Naive thymus-derived CD4-positive, alpha-beta T cell (primary cell): Measurements from ENCODE around the gene KRT83. TPM values are rescaled to one million over a fixed set of nuclear protein-coding genes. Genes with fewer than 3 reads are reported as not detected.

Experiments
- ATAC-seq: fragments of 150-1000 bp; cut with Tn5 transposase; 2 replicates; pipeline ENCODE4 v1.10.0; 2021; ENCODE audit warnings: mild to moderate bottlenecking, moderate library complexity
- CTCF ChIA-PET: fragments of 350-600 bp; sonication (Branson Sonifier 250); formaldehyde crosslinking; loops from one replicate; lab custom pipeline; 2021; ENCODE audit warnings: antibody characterized with exemption; lab: Charles Lee
- POLR2A ChIA-PET: fragments of 350-600 bp; sonication (Branson Sonifier 250); formaldehyde crosslinking; loops from one replicate; lab custom pipeline; 2021; ENCODE audit warnings: antibody characterized with exemption, inconsistent platforms; lab: Charles Lee
- DNase-seq, 9 donors: peaks; one replicate each; pipeline versions ENCODE4 v3.0.0 to v3.0.0-alpha.2; 2020 to 2022; ENCODE audit warnings: mixed read lengths in 1 of 9
- H3K27ac ChIP-seq: one replicate; pipeline ENCODE4 v1.7.0; 2013; ENCODE audit warnings: mild to moderate bottlenecking, low read depth, low read length, moderate library complexity
- H3K27me3 ChIP-seq, 2 donors: one replicate each; pipeline ENCODE4 v1.7.0; 2013; ENCODE audit warnings: low read length in 2 of 2, mild to moderate bottlenecking in 2 of 2, moderate library complexity in 2 of 2; ENCODE audit not compliant: control insufficient read depth in 2 of 2, insufficient read depth in 2 of 2
- H3K36me3 ChIP-seq, 3 experiments: 1 replicate in 2 of 3; 2 replicates in 1 of 3; pipeline ENCODE4 v1.7.0; 2013; ENCODE audit warnings: low read length in 3 of 3, mild to moderate bottlenecking in 3 of 3, moderate library complexity in 1 of 3; ENCODE audit not compliant: insufficient read depth in 3 of 3, control insufficient read depth in 2 of 3
- H3K4me1 ChIP-seq, 2 donors: one replicate each; pipeline ENCODE4 v1.7.0; 2013; ENCODE audit warnings: low read length in 2 of 2, mild to moderate bottlenecking in 2 of 2, moderate library complexity in 1 of 2; ENCODE audit not compliant: control insufficient read depth in 2 of 2, insufficient read depth in 2 of 2
- H3K4me3 ChIP-seq: 2 replicates; pipeline ENCODE4 v1.7.0; 2013; ENCODE audit warnings: mild to moderate bottlenecking, low read length
- H3K9me3 ChIP-seq, 3 experiments: 1 replicate in 2 of 3; 2 replicates in 1 of 3; pipeline ENCODE4 v1.7.0; 2013; ENCODE audit warnings: low read length in 3 of 3; ENCODE audit not compliant: control insufficient read depth in 2 of 3
- H3K27ac Mint-ChIP-seq, 9 donors: one replicate each; pipeline ENCODE4 v1.8.0; 2020 to 2022; ENCODE audit warnings: mixed read lengths in 9 of 9, mild to moderate bottlenecking in 8 of 9, moderate library complexity in 5 of 9, inconsistent platforms in 2 of 9
- H3K27me3 Mint-ChIP-seq, 5 donors: one replicate each; pipeline ENCODE4 v1.8.0; 2021 to 2022; ENCODE audit warnings: mixed read lengths in 5 of 5, mild to moderate bottlenecking in 1 of 5
- H3K36me3 Mint-ChIP-seq, 5 donors: one replicate each; pipeline ENCODE4 v1.8.0; 2020 to 2022; ENCODE audit warnings: mixed read lengths in 5 of 5, mild to moderate bottlenecking in 3 of 5, inconsistent platforms in 1 of 5
- H3K4me1 Mint-ChIP-seq, 7 donors: one replicate each; pipeline ENCODE4 v1.8.0; 2020 to 2022; ENCODE audit warnings: mixed read lengths in 7 of 7, mild to moderate bottlenecking in 3 of 7, inconsistent platforms in 1 of 7
- H3K4me3 Mint-ChIP-seq, 10 donors: one replicate each; pipeline ENCODE4 v1.8.0; 2020 to 2022; ENCODE audit warnings: mild to moderate bottlenecking in 10 of 10, mixed read lengths in 10 of 10, moderate library complexity in 6 of 10, inconsistent platforms in 2 of 10
- H3K9me3 Mint-ChIP-seq, 11 donors: one replicate each; pipeline ENCODE4 v1.8.0; 2020 to 2022; ENCODE audit warnings: mixed read lengths in 11 of 11, mild to moderate bottlenecking in 4 of 11, inconsistent platforms in 1 of 11, moderate library complexity in 1 of 11
- intact Hi-C, 2 donors: fragments of 100-400 bp; cut with micrococcal nuclease; formaldehyde crosslinking; loops; one replicate each; pipeline ENCODE4 v1.15.1; 2023
- polyA plus RNA-seq, 2 donors: library from polyadenylated mRNA; unstranded; fragments of 300-500 nt; fragmentation: Illumina TruSeq; gene quantifications; one replicate each; pipeline ENCODE4 v1.2.3, GENCODE V29; 2021
- total RNA-seq, 6 experiments: library from RNA in 5 of 6; stranded (reverse) in 5 of 6; gene quantifications; 1 replicate in 5 of 6; 2 replicates in 1 of 6; pipeline ENCODE4 v1.2.3 and lab custom pipeline; 2021 to 2026

Gene KRT83
- total and polyA plus RNA-seq, 7 experiments from 2014 or later: not detected

DNA sequence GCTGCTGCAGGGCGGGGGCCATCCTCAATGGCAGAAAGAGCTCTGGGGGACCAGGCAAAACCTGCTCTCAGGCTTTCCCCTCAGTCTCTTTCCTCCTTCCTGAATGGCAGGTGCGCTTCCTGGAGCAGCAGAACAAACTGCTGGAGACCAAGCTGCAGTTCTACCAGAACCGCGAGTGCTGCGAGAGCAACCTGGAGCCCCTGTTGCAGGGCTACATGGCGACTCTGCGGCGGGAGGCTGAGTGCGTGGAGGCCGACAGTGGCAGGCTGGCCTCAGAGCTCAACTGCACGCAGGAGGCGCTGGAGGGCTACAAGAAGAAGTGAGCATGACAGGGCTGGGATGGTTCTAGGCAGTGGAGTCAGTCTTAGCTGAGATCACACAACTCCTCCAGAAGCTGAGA, 22.9 kb upstream of the KRT83 start:
- H3K36me3 Mint-ChIP-seq: no peaks in the 10 kb centered on the region
- intact Hi-C loops: no loop called here
- Histone ChIP-seq H3K4me3 (no peak overlapping the region), H3K4me1 (no peaks in the 10 kb centered on the region), H3K27ac (no peak overlapping the region), H3K36me3 (no peaks in the 10 kb centered on the region), H3K9me3 (no peaks in the 10 kb centered on the region), H3K27me3 (no peaks in the 10 kb centered on the region)
- H3K27me3 Mint-ChIP-seq: peaks cover 0 to 13% (median 5%) of the 10 kb centered on the region in 5 donors
- peaks cover 0 to 5% (median 0%) of the 10 kb centered on the region in 11 donors for H3K9me3 Mint-ChIP-seq
- H3K4me3 Mint-ChIP-seq: no peak overlapping the region
- H3K4me1 Mint-ChIP-seq: peaks cover 0 to 2% (median 0%) of the 10 kb centered on the region in 7 donors
- no peak overlapping the region for H3K27ac Mint-ChIP-seq
- no peak for ATAC-seq
- ChIA-PET POLR2A (no interaction called here), CTCF (no interaction called here)
- no peak for DNase-seq

DNA sequence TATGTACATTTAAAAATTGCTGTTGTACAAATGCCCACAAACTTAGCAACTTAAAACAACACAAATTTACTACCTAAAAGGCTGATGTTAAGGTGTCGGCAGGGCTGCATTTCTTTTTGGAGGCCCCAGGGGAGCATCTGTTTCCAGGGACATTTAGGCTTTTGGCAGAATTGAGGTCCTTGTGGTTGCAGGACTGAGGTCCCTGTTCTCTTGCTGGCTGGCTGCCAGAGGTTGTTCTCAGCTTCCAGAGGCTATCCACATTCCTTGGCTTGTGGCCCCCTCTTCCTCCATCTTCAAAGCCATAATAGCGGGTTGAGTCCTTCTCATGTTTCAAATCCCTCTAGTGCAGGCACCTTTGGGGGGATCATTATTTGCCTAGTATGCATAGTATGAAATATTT, 22.4 kb upstream of the KRT83 start:
- H3K27me3 ChIP-seq: no peaks in the 10 kb centered on the region
- DNase-seq (no peak), ATAC-seq (no peak)
- intact Hi-C loops: no loop called here
- no peaks in the 10 kb centered on the region for H3K36me3 ChIP-seq
- H3K27ac Mint-ChIP-seq: no peak overlapping the region
- H3K9me3 ChIP-seq: no peaks in the 10 kb centered on the region
- peaks cover 0 to 14% (median 5%) of the 10 kb centered on the region in 5 donors for H3K27me3 Mint-ChIP-seq
- H3K9me3 Mint-ChIP-seq: peaks cover 0 to 8% (median 2%) of the 10 kb centered on the region in 11 donors
- ChIA-PET CTCF (no interaction called here), POLR2A (no interaction called here)
- H3K27ac ChIP-seq: no peak overlapping the region
- peaks cover 0 to 2% (median 0%) of the 10 kb centered on the region in 7 donors for H3K4me1 Mint-ChIP-seq
- no peaks in the 10 kb centered on the region for H3K4me1 ChIP-seq
- no peaks in the 10 kb centered on the region for H3K36me3 Mint-ChIP-seq
- H3K4me3 ChIP-seq: no peak overlapping the region
- H3K4me3 Mint-ChIP-seq: no peak overlapping the region

DNA sequence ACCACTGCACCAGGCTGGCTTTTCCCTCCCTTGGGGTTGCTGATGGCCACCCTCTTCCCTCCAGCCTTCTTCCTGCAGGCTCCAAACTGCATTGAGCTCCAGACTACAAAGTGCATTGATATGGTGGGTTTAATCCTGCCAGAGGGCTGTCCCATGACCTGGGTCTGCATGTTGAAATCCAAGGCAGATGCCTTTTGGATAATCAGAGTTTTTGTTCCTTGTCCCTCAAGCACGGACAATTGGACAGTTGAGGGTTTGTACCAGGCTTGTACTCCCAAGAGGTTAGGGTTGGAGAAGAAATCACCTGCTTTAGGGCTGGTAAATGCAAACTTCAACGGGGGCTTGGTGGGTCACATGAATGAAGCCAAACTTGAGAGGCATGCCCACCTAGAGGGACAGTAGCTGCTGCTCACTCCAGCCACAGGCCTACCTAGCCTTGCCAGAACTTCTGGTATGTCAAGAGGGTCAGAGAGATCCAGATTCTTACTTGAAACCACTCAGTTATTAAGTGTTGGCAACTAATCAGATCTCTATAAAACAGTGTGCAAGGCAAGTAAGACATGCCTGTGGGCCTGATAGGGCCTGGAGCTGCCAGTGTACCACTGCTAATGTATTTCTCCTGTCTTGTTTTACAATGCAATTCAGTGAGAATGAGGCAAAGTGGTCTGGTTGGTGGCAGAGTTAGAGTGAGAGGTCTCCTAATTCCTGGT, 21.7 kb upstream of the KRT83 start:
- H3K9me3 Mint-ChIP-seq: peaks cover 0 to 8% (median 2%) of the 10 kb centered on the region in 11 donors
- H3K27ac Mint-ChIP-seq: no peak overlapping the region
- intact Hi-C loops: no loop called here
- peaks cover 0 to 2% (median 0%) of the 10 kb centered on the region in 7 donors for H3K4me1 Mint-ChIP-seq
- H3K4me3 ChIP-seq: no peak overlapping the region
- no peaks in the 10 kb centered on the region for H3K36me3 Mint-ChIP-seq
- H3K4me3 Mint-ChIP-seq: no peak overlapping the region
- POLR2A ChIA-PET: no interaction called here
- H3K9me3 ChIP-seq: no peaks in the 10 kb centered on the region
- no peak for ATAC-seq
- no peak for DNase-seq
- H3K36me3 ChIP-seq: no peaks in the 10 kb centered on the region
- CTCF ChIA-PET: no interaction called here
- no peaks in the 10 kb centered on the region for H3K4me1 ChIP-seq
- H3K27me3 Mint-ChIP-seq: peaks cover 0 to 15% (median 7%) of the 10 kb centered on the region in 5 donors
- H3K27me3 ChIP-seq: no peaks in the 10 kb centered on the region
- no peak overlapping the region for H3K27ac ChIP-seq

DNA sequence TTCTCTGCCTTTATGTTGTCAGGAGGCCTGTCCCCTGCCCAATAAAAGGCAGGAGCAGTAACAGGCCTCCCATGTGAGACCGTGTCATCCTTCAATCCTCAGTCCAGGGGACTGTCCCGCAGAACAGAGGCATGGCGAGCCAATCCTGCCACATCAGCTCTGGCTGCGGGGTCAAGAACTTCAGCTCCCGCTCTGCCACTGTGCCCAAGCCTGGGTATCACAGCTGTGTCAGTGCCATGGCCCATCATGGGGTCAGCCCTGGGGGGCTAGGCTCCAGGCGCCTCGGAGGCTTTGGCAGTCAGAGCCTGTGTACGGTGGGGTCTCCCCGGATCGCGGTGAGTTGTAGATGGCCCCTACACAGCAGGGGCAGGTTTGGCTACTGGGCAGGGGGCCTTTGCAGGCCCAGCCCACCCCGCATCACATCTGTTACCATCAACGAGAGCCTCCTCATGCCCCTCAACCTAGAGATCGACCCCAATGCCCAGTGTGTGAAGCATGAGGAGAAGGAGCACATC, 19.9 kb upstream of the KRT83 start:
- Mint-ChIP-seq H3K9me3 (peaks cover 0 to 18% (median 8%) of the 10 kb centered on the region in 11 donors), H3K27me3 (peaks cover 0 to 15% (median 10%) of the 10 kb centered on the region in 5 donors), H3K36me3 (peaks cover 0 to 6% (median 0%) of the 10 kb centered on the region in 5 donors), H3K27ac (no peak overlapping the region), H3K4me1 (peaks cover 0 to 2% (median 0%) of the 10 kb centered on the region in 7 donors), H3K4me3 (no peak overlapping the region)
- Histone ChIP-seq H3K27ac (no peak overlapping the region), H3K27me3 (no peaks in the 10 kb centered on the region), H3K4me1 (no peaks in the 10 kb centered on the region), H3K4me3 (no peak overlapping the region), H3K9me3 (no peaks in the 10 kb centered on the region), H3K36me3 (no peaks in the 10 kb centered on the region)
- intact Hi-C loops: no loop called here
- ATAC-seq (no peak), DNase-seq (no peak)
- POLR2A ChIA-PET: no interaction called here
- CTCF ChIA-PET: no interaction called here

DNA sequence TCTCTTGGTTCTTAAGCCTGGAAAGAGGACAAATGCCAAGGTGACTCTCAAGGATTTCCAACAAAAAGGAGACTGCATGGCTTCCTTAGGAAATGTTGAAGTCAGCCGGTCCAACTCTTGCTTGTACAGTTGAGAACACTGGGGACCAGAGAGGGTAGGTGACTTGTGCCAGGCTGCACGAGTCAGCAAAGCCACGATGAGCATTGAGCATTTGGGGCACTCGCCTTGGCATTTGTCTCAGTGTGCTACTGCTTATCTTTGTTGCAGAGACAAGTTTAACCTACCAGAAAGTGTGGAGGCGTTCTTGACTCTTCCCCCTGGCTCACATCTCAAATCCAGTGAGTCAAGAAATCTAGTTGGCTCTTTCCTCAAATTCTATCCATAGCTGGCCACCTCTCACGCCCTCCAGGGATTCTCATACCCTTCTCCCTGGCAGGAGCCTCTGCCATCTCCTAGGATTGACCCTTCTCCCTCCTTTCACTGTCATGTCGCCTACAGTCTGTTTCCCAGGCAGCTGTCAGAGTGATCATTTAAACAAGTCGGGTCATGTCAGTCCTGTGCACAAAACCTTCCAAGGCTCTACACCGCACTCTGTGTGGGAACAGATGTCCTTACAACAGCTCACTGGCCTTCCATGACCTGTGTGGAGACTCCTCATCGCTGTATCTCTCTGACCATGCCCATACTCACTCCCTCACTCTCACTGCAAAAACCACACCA, 17.2 kb upstream of the KRT83 start:
- no peaks in the 10 kb centered on the region for H3K36me3 ChIP-seq
- H3K4me3 Mint-ChIP-seq: no peak overlapping the region
- peaks cover 0 to 25% (median 8%) of the 10 kb centered on the region in 11 donors for H3K9me3 Mint-ChIP-seq
- H3K27me3 ChIP-seq: no peaks in the 10 kb centered on the region
- CTCF ChIA-PET: interaction anchor here (1.2 to 1.5 kb wide), 2 partner anchors 10 to 11 kb away, joined by 4 to 5 read pairs; no protein-coding TSS in a partner anchor
- no peak for DNase-seq
- H3K36me3 Mint-ChIP-seq: peaks cover 0 to 9% (median 4%) of the 10 kb centered on the region in 5 donors
- no peaks in the 10 kb centered on the region for H3K4me1 ChIP-seq
- H3K9me3 ChIP-seq: no peaks in the 10 kb centered on the region
- ATAC-seq: no peak
- peak overlapping the region in 1 of 9 donors; percentile 32 for H3K27ac Mint-ChIP-seq
- intact Hi-C loops: no loop called here
- POLR2A ChIA-PET: no interaction called here
- H3K27me3 Mint-ChIP-seq: peaks cover 0 to 21% (median 12%) of the 10 kb centered on the region in 5 donors
- H3K4me1 Mint-ChIP-seq: no peaks in the 10 kb centered on the region
- no peak overlapping the region for H3K4me3 ChIP-seq
- no peak overlapping the region for H3K27ac ChIP-seq

DNA sequence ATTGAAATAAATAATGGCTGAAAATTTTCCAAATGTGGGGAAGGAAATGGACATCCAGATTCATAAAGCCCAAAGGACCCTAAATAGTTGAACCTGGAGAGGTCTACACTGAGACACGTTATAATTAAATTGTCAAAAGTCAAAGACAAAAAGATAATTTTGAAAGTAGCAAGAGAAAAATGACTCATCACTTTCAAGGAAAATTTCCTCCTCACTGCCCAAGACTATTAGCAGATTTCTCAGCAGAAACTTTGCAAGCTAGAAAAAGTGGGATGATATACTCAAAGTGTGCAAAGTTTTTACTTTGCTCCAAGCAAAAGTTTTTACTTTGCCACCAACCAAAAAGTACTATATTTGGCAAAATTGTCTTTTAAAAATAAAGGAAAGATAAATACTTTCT, 15.9 kb upstream of the KRT83 start:
- Histone ChIP-seq H3K4me1 (no peaks in the 10 kb centered on the region), H3K27ac (no peak overlapping the region), H3K27me3 (no peaks in the 10 kb centered on the region), H3K36me3 (no peaks in the 10 kb centered on the region), H3K4me3 (no peak overlapping the region), H3K9me3 (no peaks in the 10 kb centered on the region)
- ATAC-seq: no peak
- POLR2A ChIA-PET: no interaction called here
- Mint-ChIP-seq H3K4me3 (no peak overlapping the region), H3K27me3 (peaks cover 0 to 26% (median 12%) of the 10 kb centered on the region in 5 donors), H3K27ac (no peak overlapping the region), H3K4me1 (no peaks in the 10 kb centered on the region), H3K9me3 (peaks cover 0 to 25% (median 7%) of the 10 kb centered on the region in 11 donors), H3K36me3 (peaks cover 0 to 9% (median 4%) of the 10 kb centered on the region in 5 donors)
- CTCF ChIA-PET: interaction anchor here (1.5 kb wide), 1 partner anchor 9 kb away, joined by 5 read pairs; no protein-coding TSS in a partner anchor
- intact Hi-C loops: no loop called here
- DNase-seq: no peak
